Cardiac muscle cell (in vitro differentiated cells and primary cell): ENCODE measurements around the gene CSMD2. TPM values are rescaled to one million over a fixed set of nuclear protein-coding genes. Genes with fewer than 3 reads are reported as not detected.

Experiments used
- DNase-seq, 2 donors: peaks; one replicate each; pipeline versions ENCODE4 v3.0.0 to v3.0.0-alpha.2; 2010 to 2017; ENCODE audit warnings: low read depth in 1 of 2, low spot score in 1 of 2
- H3K27ac ChIP-seq: fragments of 200-600 bp; sonication (generic); 2 replicates; pipeline ENCODE4 v1.5.1; 2016
- H3K27me3 ChIP-seq: fragments of 200-600 bp; sonication (generic); 2 replicates; pipeline ENCODE4 v1.6.0; 2016; ENCODE audit warnings: control low read depth
- H3K36me3 ChIP-seq: fragments of 200-600 bp; sonication (generic); 2 replicates; pipeline ENCODE4 v1.5.1; 2016; ENCODE audit warnings: control low read depth
- H3K4me1 ChIP-seq: fragments of 200-600 bp; sonication (generic); 2 replicates; pipeline ENCODE4 v1.8.1; 2017; ENCODE audit warnings: low read depth, mild to moderate bottlenecking, mixed run types
- H3K4me3 ChIP-seq: fragments of 200-600 bp; sonication (generic); 2 replicates; pipeline ENCODE4 v1.5.1; 2016; ENCODE audit warnings: mild to moderate bottlenecking
- H3K9me3 ChIP-seq: fragments of 200-600 bp; sonication (generic); 2 replicates; pipeline ENCODE4 v1.5.1; 2017; ENCODE audit warnings: low read depth, mild to moderate bottlenecking, control low read depth
- polyA plus RNA-seq: library from polyadenylated mRNA; unstranded; fragments of >200 nt; fragmentation: Nextera tagmentation; extraction: Ambion mirVana; gene quantifications from 2 replicates; pipeline ENCODE4 v1.2.1, GENCODE V29; 2016
- total RNA-seq: library from RNA; depleted of rRNA; stranded (reverse); fragments of >200 nt; gene quantifications from 2 replicates; pipeline ENCODE4 v1.2.3, GENCODE V29; 2016
- TF ChIP-seq, protein P1 (sequence below): IDR thresholded peaks from 2 replicates; pipeline ENCODE4 v1.5.1; 2012; ENCODE audit warnings: low read depth, mild to moderate bottlenecking, low read length

The CSMD2 gene
- total and polyA plus RNA-seq, 2 experiments from 2014 or later: 0.24 TPM; not detected in 1

- H3K27me3 ChIP-seq: no peaks in the 10 kb centered on the region
- TF ChIP-seq, protein P1, sequence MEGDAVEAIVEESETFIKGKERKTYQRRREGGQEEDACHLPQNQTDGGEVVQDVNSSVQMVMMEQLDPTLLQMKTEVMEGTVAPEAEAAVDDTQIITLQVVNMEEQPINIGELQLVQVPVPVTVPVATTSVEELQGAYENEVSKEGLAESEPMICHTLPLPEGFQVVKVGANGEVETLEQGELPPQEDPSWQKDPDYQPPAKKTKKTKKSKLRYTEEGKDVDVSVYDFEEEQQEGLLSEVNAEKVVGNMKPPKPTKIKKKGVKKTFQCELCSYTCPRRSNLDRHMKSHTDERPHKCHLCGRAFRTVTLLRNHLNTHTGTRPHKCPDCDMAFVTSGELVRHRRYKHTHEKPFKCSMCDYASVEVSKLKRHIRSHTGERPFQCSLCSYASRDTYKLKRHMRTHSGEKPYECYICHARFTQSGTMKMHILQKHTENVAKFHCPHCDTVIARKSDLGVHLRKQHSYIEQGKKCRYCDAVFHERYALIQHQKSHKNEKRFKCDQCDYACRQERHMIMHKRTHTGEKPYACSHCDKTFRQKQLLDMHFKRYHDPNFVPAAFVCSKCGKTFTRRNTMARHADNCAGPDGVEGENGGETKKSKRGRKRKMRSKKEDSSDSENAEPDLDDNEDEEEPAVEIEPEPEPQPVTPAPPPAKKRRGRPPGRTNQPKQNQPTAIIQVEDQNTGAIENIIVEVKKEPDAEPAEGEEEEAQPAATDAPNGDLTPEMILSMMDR: no peak
- no peaks in the 10 kb centered on the region for H3K9me3 ChIP-seq
- DNase-seq: no peak
- H3K4me3 ChIP-seq: no peak overlapping the region
- H3K27ac ChIP-seq: no peak overlapping the region
- no peaks in the 10 kb centered on the region for H3K4me1 ChIP-seq
- H3K36me3 ChIP-seq: no peaks in the 10 kb centered on the region
Observed at GRCh38 chr1:33684396-33685179, 480.4 kb downstream of the CSMD2 start.

DNA sequence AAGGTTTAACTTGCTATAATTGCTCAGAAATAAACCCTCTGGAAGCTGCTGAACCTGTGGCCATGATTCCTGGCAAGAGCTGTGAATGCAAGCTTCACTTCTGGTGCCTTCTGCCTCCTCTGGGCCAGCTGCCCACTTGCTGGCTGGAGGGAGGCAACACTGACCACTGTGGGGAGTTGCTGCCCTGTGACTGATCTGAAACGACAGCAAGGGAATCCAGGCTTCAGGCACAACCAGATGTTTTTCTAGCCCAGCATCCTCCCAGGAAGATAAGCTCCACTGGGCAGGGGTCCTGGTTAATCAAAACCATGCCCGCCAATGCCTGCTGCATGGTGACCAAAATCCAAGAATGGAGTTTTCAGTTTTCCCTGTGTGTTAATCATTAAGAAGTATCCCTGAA, 481.1 kb downstream of the CSMD2 start:
- TF ChIP-seq, protein P1: no peak
- no peaks in the 10 kb centered on the region for H3K9me3 ChIP-seq
- no peaks in the 10 kb centered on the region for H3K4me1 ChIP-seq
- H3K36me3 ChIP-seq: no peaks in the 10 kb centered on the region
- no peaks in the 10 kb centered on the region for H3K27me3 ChIP-seq
- no peak overlapping the region for H3K4me3 ChIP-seq
- no peak for DNase-seq
- no peak overlapping the region for H3K27ac ChIP-seq

GRCh38 chr1:33682371-33682770, 482.7 kb downstream of the CSMD2 start:
- Histone ChIP-seq H3K4me3 (no peak overlapping the region), H3K27me3 (no peaks in the 10 kb centered on the region), H3K9me3 (no peaks in the 10 kb centered on the region), H3K4me1 (no peaks in the 10 kb centered on the region), H3K36me3 (no peaks in the 10 kb centered on the region), H3K27ac (no peak overlapping the region)
- TF ChIP-seq, protein P1: no peak
- no peak for DNase-seq

DNA sequence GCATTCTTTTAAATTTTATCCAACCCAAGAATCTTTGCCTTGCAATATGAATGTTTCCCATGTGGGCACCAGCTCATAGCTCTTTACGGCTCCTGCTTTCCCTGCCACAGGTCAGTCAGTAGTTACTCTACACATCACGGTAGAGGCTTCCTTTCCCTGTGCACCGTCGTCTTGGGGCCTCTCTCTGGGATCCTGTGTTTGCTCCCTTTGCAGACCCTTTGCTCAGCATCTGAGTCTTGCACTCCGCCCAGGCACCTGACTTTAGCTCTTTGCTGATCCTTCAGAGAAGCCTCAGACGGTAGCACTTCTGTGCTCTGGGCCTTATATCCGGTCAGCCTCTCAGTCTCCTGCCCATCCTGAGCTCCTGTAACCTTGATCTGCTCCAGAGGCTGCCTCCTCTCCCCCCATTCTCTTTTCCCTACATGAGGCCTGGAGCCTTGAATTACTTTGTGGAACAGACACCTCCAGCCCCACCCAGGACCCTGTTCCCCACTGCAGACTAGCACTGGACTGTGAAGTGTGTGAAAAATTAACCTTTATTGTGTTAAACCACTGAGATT, 484.7 kb downstream of the CSMD2 start:
- TF ChIP-seq, protein P1: no peak
- no peak overlapping the region for H3K4me3 ChIP-seq
- no peak overlapping the region for H3K27ac ChIP-seq
- DNase-seq: no peak
- H3K9me3 ChIP-seq: no peaks in the 10 kb centered on the region
- no peaks in the 10 kb centered on the region for H3K36me3 ChIP-seq
- no peaks in the 10 kb centered on the region for H3K4me1 ChIP-seq
- no peaks in the 10 kb centered on the region for H3K27me3 ChIP-seq

GRCh38 chr1:33670567-33670966, 494.5 kb downstream of the CSMD2 start:
- Histone ChIP-seq H3K36me3 (no peaks in the 10 kb centered on the region), H3K27ac (no peak overlapping the region), H3K4me3 (no peak overlapping the region), H3K27me3 (no peaks in the 10 kb centered on the region), H3K9me3 (no peaks in the 10 kb centered on the region), H3K4me1 (no peaks in the 10 kb centered on the region)
- DNase-seq: no peak
- TF ChIP-seq, protein P1: no peak
